Trophoblast cell (in vitro differentiated cells and primary cell): ENCODE measurements around the gene LINGO1.

ENCODE experiments used
- DNase-seq, 2 donors: peaks; one replicate each; pipeline ENCODE4 v3.0.0-alpha.2; 2016
- H2AFZ ChIP-seq: 2 replicates; pipeline ENCODE4 v1.6.1; 2013; ENCODE audit warnings: low read length, moderate library complexity, mild to moderate bottlenecking; ENCODE audit not compliant: insufficient read depth, poor library complexity
- H2AK5ac ChIP-seq: 2 replicates; pipeline ENCODE4 v1.6.1; 2013; ENCODE audit warnings: mild to moderate bottlenecking, low read length
- H2BK120ac ChIP-seq: 2 replicates; pipeline ENCODE4 v1.6.1; 2013; ENCODE audit warnings: low read length, mild to moderate bottlenecking, moderate library complexity; ENCODE audit not compliant: insufficient read depth, poor library complexity
- H2BK12ac ChIP-seq: 2 replicates; pipeline ENCODE4 v1.6.1; 2013; ENCODE audit warnings: mild to moderate bottlenecking, low read length, moderate library complexity
- H2BK5ac ChIP-seq: 2 replicates; pipeline ENCODE4 v1.6.1; 2013; ENCODE audit warnings: low read length, low read depth, moderate library complexity, mild to moderate bottlenecking; ENCODE audit not compliant: poor library complexity
- H3K14ac ChIP-seq: 2 replicates; pipeline ENCODE4 v1.6.1; 2013; ENCODE audit warnings: mild to moderate bottlenecking, low read length
- H3K18ac ChIP-seq: 2 replicates; pipeline ENCODE4 v1.6.1; 2013; ENCODE audit warnings: mild to moderate bottlenecking, low read length
- H3K23ac ChIP-seq: 2 replicates; pipeline ENCODE4 v1.6.1; 2013; ENCODE audit warnings: low read length
- H3K27ac ChIP-seq: 2 replicates; pipeline ENCODE4 v1.5.1; 2013; ENCODE audit warnings: low read depth, mild to moderate bottlenecking, inconsistent platforms, low read length, moderate library complexity
- H3K27me3 ChIP-seq: 2 replicates; pipeline ENCODE4 v1.6.1; 2013; ENCODE audit warnings: inconsistent platforms, mild to moderate bottlenecking, low read length, moderate library complexity; ENCODE audit not compliant: insufficient read depth
- H3K36me3 ChIP-seq, 2 experiments: 1 replicate in 1 of 2; 2 replicates in 1 of 2; pipeline ENCODE4 v1.6.1; 2013; ENCODE audit warnings: low read length in 2 of 2, mild to moderate bottlenecking in 2 of 2, moderate library complexity in 1 of 2; ENCODE audit not compliant: insufficient read depth in 2 of 2, control insufficient read depth in 1 of 2
- H3K4ac ChIP-seq: 2 replicates; pipeline ENCODE4 v1.6.1; 2013; ENCODE audit warnings: low read depth, mild to moderate bottlenecking, low read length, moderate library complexity
- H3K4me1 ChIP-seq, 2 experiments: 1 replicate in 1 of 2; 2 replicates in 1 of 2; pipeline ENCODE4 v1.6.1; 2013; ENCODE audit warnings: low read length in 2 of 2, mild to moderate bottlenecking in 2 of 2, moderate library complexity in 1 of 2; ENCODE audit not compliant: insufficient read depth in 2 of 2, control insufficient read depth in 1 of 2
- H3K4me2 ChIP-seq: 2 replicates; pipeline ENCODE4 v1.6.1; 2013; ENCODE audit warnings: inconsistent platforms, mild to moderate bottlenecking, low read length, moderate library complexity
- H3K4me3 ChIP-seq: 2 replicates; pipeline ENCODE4 v1.5.1; 2013; ENCODE audit warnings: mild to moderate bottlenecking, low read depth, low read length, inconsistent platforms
- H3K79me1 ChIP-seq: one replicate; pipeline ENCODE4 v1.6.1; 2013; ENCODE audit warnings: low read length
- H3K79me2 ChIP-seq: 2 replicates; pipeline ENCODE4 v1.6.1; 2013; ENCODE audit warnings: low read length, mild to moderate bottlenecking; ENCODE audit not compliant: control insufficient read depth, insufficient read depth, poor library complexity
- H3K9ac ChIP-seq: 2 replicates; pipeline ENCODE4 v1.6.1; 2013; ENCODE audit warnings: mild to moderate bottlenecking, low read length
- H3K9me3 ChIP-seq: 2 replicates; pipeline ENCODE4 v1.6.1; 2013; ENCODE audit warnings: low read depth, mild to moderate bottlenecking, control low read depth, inconsistent platforms, low read length; ENCODE audit not compliant: insufficient read depth
- H4K12ac ChIP-seq: 2 replicates; pipeline ENCODE4 v1.6.1; 2013; ENCODE audit warnings: low read depth, mild to moderate bottlenecking, low read length, moderate library complexity
- H4K8ac ChIP-seq: 2 replicates; pipeline ENCODE4 v1.6.1; 2013; ENCODE audit warnings: low read depth, mild to moderate bottlenecking, low read length, moderate library complexity
- H4K91ac ChIP-seq: one replicate; pipeline ENCODE4 v1.6.1; 2013; ENCODE audit warnings: low read depth, mild to moderate bottlenecking, low read length, moderate library complexity
- WGBS: extraction: QIAGEN DNeasy Blood & Tissue Kit; methylation state at CpG from one replicate; pipeline ENCODE4 v1.1.7; 2013; ENCODE audit warnings: missing lambda C conversion rate; ENCODE audit not compliant: insufficient read length, insufficient coverage; ENCODE audit errors: extremely low coverage; 5-methylcytosine and 5-hydroxymethylcytosine counted together

LINGO1 gene

DNA sequence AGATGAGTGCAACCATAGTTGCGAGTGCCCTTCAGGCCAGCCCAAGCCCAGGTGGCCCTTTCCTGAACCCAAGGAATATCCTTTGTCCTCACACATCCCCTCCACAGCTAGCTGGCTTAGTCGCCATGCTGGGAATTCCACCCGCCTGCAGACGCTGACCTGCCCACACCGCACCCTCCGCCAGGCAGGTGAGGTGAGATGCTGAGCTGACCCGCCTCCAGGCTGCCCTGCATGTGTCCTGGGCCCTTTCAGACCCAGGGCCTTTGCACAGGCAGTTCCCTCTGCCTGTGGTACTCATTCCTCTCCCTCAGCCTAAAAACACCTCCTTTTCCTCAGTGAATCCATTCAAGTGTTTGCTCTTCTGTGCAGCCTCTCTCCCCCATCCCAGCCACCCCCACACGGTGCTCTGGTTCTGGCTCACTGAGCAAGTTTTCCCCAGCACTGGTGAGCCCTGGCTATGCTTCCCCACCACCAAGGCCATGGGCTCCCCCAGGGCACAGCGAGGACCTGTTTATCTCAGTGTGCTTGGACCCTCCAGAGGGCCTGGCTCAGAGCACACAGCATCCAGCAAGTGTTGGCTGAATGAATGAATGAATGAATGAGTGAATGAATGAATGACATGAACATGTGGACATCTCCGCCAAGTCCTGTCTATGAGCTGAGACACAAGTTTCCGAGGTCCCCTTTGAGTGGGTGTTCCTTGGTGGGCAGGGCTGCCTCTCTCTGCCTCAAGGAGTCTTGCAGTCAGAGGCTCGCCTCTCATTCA lies 33.0 kb upstream of the LINGO1 start:
- no peak overlapping the region for H2BK5ac ChIP-seq
- no peak for DNase-seq
- no peak overlapping the region for H3K23ac ChIP-seq
- H3K27ac ChIP-seq = no peak overlapping the region
- no peak overlapping the region for H2AFZ ChIP-seq
- no peak overlapping the region for H4K12ac ChIP-seq
- H3K4ac ChIP-seq = no peak overlapping the region
- no peak overlapping the region for H4K91ac ChIP-seq
- H3K79me1 ChIP-seq = no peaks in the 10 kb centered on the region
- H3K9ac ChIP-seq = no peak overlapping the region
- H3K18ac ChIP-seq = no peak overlapping the region
- H3K4me3 ChIP-seq = no peak overlapping the region
- no peak overlapping the region for H3K4me2 ChIP-seq
- no peak overlapping the region for H2BK12ac ChIP-seq
- H3K27me3 ChIP-seq = no peaks in the 10 kb centered on the region
- no peak overlapping the region for H3K14ac ChIP-seq
- H3K79me2 ChIP-seq = no peaks in the 10 kb centered on the region
- H3K36me3 ChIP-seq = no peaks in the 10 kb centered on the region
- H4K8ac ChIP-seq = no peak overlapping the region
- no peaks in the 10 kb centered on the region for H3K4me1 ChIP-seq
- no peak overlapping the region for H2BK120ac ChIP-seq
- H2AK5ac ChIP-seq = no peak overlapping the region
- WGBS = no CpG with 5 or more reads among the region's 12 CpGs
- H3K9me3 ChIP-seq = no peaks in the 10 kb centered on the region

- Histone ChIP-seq H3K4me3 (no peak overlapping the region), H3K79me1 (no peaks in the 10 kb centered on the region), H2AFZ (no peak overlapping the region), H3K9ac (no peak overlapping the region), H3K27ac (no peak overlapping the region), H2BK12ac (no peak overlapping the region), H4K12ac (no peak overlapping the region), H3K36me3 (no peaks in the 10 kb centered on the region), H2BK5ac (no peak overlapping the region), H4K8ac (no peak overlapping the region), H3K4me1 (no peaks in the 10 kb centered on the region), H4K91ac (no peak overlapping the region), H3K79me2 (no peaks in the 10 kb centered on the region), H2AK5ac (no peak overlapping the region), H3K4me2 (no peak overlapping the region), H2BK120ac (no peak overlapping the region), H3K9me3 (no peaks in the 10 kb centered on the region), H3K27me3 (no peaks in the 10 kb centered on the region), H3K14ac (no peak overlapping the region), H3K4ac (no peak overlapping the region), H3K23ac (no peak overlapping the region), H3K18ac (no peak overlapping the region)
- no peak for DNase-seq
- WGBS = no CpG with 5 or more reads among the region's 5 CpGs
Measured at GRCh38 chr15:77664428-77664827, 31.7 kb upstream of the LINGO1 start.

DNA sequence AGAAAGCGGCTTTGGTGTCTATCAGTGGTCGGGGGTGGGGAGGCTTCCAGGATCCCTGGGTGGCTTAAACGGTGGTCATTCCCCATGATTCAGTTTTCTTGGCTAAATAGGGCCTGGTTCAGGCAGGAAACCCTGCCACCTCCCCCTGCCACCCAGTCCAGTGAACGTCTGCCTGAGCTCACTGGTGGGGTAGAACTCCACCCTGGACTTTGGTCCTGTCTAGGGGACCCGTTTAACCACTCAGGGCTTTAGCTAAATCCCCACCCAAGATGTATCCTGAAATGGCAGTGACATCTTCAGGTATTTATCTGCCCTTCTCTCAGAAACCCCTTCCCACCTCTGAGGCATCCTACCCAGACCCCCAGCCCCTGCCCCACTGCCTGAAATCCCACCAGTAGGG lies 30.5 kb upstream of the LINGO1 start:
- Histone ChIP-seq H3K27me3 (no peaks in the 10 kb centered on the region), H3K4me3 (no peak overlapping the region), H2BK5ac (no peak overlapping the region), H2BK120ac (no peak overlapping the region), H3K9ac (no peak overlapping the region), H3K18ac (no peak overlapping the region), H3K23ac (no peak overlapping the region), H3K79me2 (no peaks in the 10 kb centered on the region), H2AFZ (no peak overlapping the region), H3K4me2 (no peak overlapping the region), H3K9me3 (no peaks in the 10 kb centered on the region), H4K91ac (no peak overlapping the region), H2AK5ac (no peak overlapping the region), H3K4me1 (no peaks in the 10 kb centered on the region), H3K4ac (no peak overlapping the region), H3K36me3 (no peaks in the 10 kb centered on the region), H4K12ac (no peak overlapping the region), H3K27ac (no peak overlapping the region), H2BK12ac (no peak overlapping the region), H4K8ac (no peak overlapping the region), H3K14ac (no peak overlapping the region), H3K79me1 (no peaks in the 10 kb centered on the region)
- no CpG with 5 or more reads among the region's 5 CpGs for WGBS
- DNase-seq = no peak

- no peak overlapping the region for H3K14ac ChIP-seq
- H3K36me3 ChIP-seq = no peaks in the 10 kb centered on the region
- H3K4me1 ChIP-seq = no peaks in the 10 kb centered on the region
- no peaks in the 10 kb centered on the region for H3K9me3 ChIP-seq
- no peaks in the 10 kb centered on the region for H3K27me3 ChIP-seq
- no peak overlapping the region for H3K23ac ChIP-seq
- no peak overlapping the region for H3K4me3 ChIP-seq
- H3K9ac ChIP-seq = no peak overlapping the region
- DNase-seq = peak in 1 of 2 donors; percentile 26
- H4K91ac ChIP-seq = no peak overlapping the region
- no peak overlapping the region for H3K18ac ChIP-seq
- no peak overlapping the region for H4K12ac ChIP-seq
- no peak overlapping the region for H3K27ac ChIP-seq
- H2BK5ac ChIP-seq = no peak overlapping the region
- no peak overlapping the region for H2BK12ac ChIP-seq
- no CpG with 5 or more reads among the region's 12 CpGs for WGBS
- H3K79me1 ChIP-seq = no peaks in the 10 kb centered on the region
- H2BK120ac ChIP-seq = no peak overlapping the region
- H2AFZ ChIP-seq = no peak overlapping the region
- no peak overlapping the region for H4K8ac ChIP-seq
- no peak overlapping the region for H3K4ac ChIP-seq
- no peak overlapping the region for H3K4me2 ChIP-seq
- H2AK5ac ChIP-seq = no peak overlapping the region
- H3K79me2 ChIP-seq = no peaks in the 10 kb centered on the region
Measured at GRCh38 chr15:77659350-77660321, 26.9 kb upstream of the LINGO1 start.
